Hepatocyte (in vitro differentiated cells): ENCODE results near the gene JCHAIN.

ENCODE experiments used
- EZH2 ChIP-seq: fragments of 200-600 bp; sonication (generic); IDR thresholded peaks from 2 replicates; pipeline ENCODE4 v1.6.1; 2016; ENCODE audit warnings: antibody characterized with exemption, mild to moderate bottlenecking, borderline replicate concordance
- EZH2phosphoT487 ChIP-seq: fragments of 200-600 bp; sonication (generic); IDR thresholded peaks from one replicate; pipeline ENCODE4 v1.6.1; 2018; ENCODE audit warnings: antibody characterized with exemption, mild to moderate bottlenecking, low read depth, moderate library complexity; ENCODE audit not compliant: unreplicated experiment, severe bottlenecking
- TF ChIP-seq, protein P1 (sequence below): fragments of 200-600 bp; sonication (generic); IDR thresholded peaks from 2 replicates; pipeline ENCODE4 v1.5.1; 2016; ENCODE audit warnings: antibody characterized with exemption, mild to moderate bottlenecking; ENCODE audit not compliant: poor library complexity

GRCh38 chr4:70627620-70628019 lies 38.7 kb downstream of the JCHAIN start:
- TF ChIP-seq, protein P1, sequence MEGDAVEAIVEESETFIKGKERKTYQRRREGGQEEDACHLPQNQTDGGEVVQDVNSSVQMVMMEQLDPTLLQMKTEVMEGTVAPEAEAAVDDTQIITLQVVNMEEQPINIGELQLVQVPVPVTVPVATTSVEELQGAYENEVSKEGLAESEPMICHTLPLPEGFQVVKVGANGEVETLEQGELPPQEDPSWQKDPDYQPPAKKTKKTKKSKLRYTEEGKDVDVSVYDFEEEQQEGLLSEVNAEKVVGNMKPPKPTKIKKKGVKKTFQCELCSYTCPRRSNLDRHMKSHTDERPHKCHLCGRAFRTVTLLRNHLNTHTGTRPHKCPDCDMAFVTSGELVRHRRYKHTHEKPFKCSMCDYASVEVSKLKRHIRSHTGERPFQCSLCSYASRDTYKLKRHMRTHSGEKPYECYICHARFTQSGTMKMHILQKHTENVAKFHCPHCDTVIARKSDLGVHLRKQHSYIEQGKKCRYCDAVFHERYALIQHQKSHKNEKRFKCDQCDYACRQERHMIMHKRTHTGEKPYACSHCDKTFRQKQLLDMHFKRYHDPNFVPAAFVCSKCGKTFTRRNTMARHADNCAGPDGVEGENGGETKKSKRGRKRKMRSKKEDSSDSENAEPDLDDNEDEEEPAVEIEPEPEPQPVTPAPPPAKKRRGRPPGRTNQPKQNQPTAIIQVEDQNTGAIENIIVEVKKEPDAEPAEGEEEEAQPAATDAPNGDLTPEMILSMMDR, result no peak
- TF ChIP-seq EZH2phosphoT487 (no peak), EZH2 (no peak)
